SU-DHL-6 (cell line): Measurements from ENCODE around the gene DLEU7.

Source experiments
- H2AFZ ChIP-seq: fragments of 200-600 bp; sonication (generic); 2 replicates; pipeline ENCODE4 v1.6.1; 2014; ENCODE audit warnings: low read depth, mild to moderate bottlenecking, moderate library complexity, mixed read lengths, antibody characterized with exemption, low read length; ENCODE audit not compliant: severe bottlenecking
- H3F3A ChIP-seq: fragments of 200-600 bp; shearing (Covaris generic); 2 replicates; pipeline ENCODE4 v1.6.0; 2016; ENCODE audit warnings: antibody characterized with exemption, mild to moderate bottlenecking; ENCODE audit not compliant: insufficient read depth
- H3K27ac ChIP-seq: fragments of 200-600 bp; sonication (generic); 2 replicates; pipeline ENCODE4 v1.5.1; 2016; ENCODE audit warnings: low read depth, mild to moderate bottlenecking, low read length, moderate library complexity, mixed read lengths
- H3K27me3 ChIP-seq: fragments of 200-600 bp; sonication (generic), shearing (Covaris generic); 2 replicates; pipeline ENCODE4 v1.6.0; 2014; ENCODE audit warnings: mild to moderate bottlenecking, low read length
- H3K36me3 ChIP-seq: fragments of 200-600 bp; sonication (generic); 2 replicates; pipeline ENCODE4 v1.6.1; 2014; ENCODE audit warnings: mild to moderate bottlenecking, low read length, mixed read lengths
- H3K4me2 ChIP-seq: fragments of 300-600, 200-600 bp; shearing (Covaris generic), sonication (generic); 2 replicates; pipeline ENCODE4 v1.6.0; 2014; ENCODE audit warnings: low read length, low read depth, mild to moderate bottlenecking; ENCODE audit not compliant: poor library complexity, severe bottlenecking
- H3K4me3 ChIP-seq: fragments of 200-600 bp; sonication (generic); 2 replicates; pipeline ENCODE4 v1.5.1; 2014; ENCODE audit warnings: antibody characterized with exemption, low read length, mild to moderate bottlenecking, mixed read lengths; ENCODE audit not compliant: insufficient read depth, poor library complexity, severe bottlenecking
- H3K79me2 ChIP-seq: fragments of 200-600 bp; sonication (generic); 2 replicates; pipeline ENCODE4 v1.6.1; 2014; ENCODE audit warnings: mild to moderate bottlenecking, low read length, moderate library complexity; ENCODE audit not compliant: insufficient read depth
- H3K9ac ChIP-seq: fragments of 200-600 bp; sonication (generic); 2 replicates; pipeline ENCODE4 v1.7.0; 2014; ENCODE audit warnings: mild to moderate bottlenecking, low read length
- H3K9me2 ChIP-seq: fragments of 200-600 bp; sonication (generic); replicated peaks from 2 replicates; pipeline ENCODE4 v1.6.1; 2014; ENCODE audit warnings: low read length; ENCODE audit not compliant: insufficient read depth
- H3K9me3 ChIP-seq: fragments of 200-600 bp; sonication (generic); 2 replicates; pipeline ENCODE4 v1.6.1; 2014; ENCODE audit warnings: low read length, mixed read lengths; ENCODE audit not compliant: insufficient read depth
- H4K20me1 ChIP-seq: fragments of 200-600 bp; sonication (generic); 2 replicates; pipeline ENCODE4 v1.6.1; 2014; ENCODE audit warnings: low read depth, mild to moderate bottlenecking, antibody characterized with exemption, low read length, moderate library complexity, mixed read lengths
- EZH2phosphoT487 ChIP-seq: fragments of 200-600 bp; sonication (generic), shearing (Covaris generic); conservative IDR thresholded peaks from 2 replicates; pipeline ENCODE4 v1.6.1; 2018; ENCODE audit warnings: mild to moderate bottlenecking, antibody characterized with exemption, low read length, moderate library complexity, mixed read lengths
- TF ChIP-seq, protein P1 (sequence below): fragments of 200-600 bp; sonication (generic); IDR thresholded peaks from one replicate; pipeline ENCODE4 v1.5.1; 2017; ENCODE audit warnings: antibody characterized with exemption, mild to moderate bottlenecking, low read length, moderate library complexity; ENCODE audit not compliant: insufficient read depth, poor library complexity, severe bottlenecking

The DLEU7 gene

GRCh38 chr13:50801087-50801931 lies 42.2 kb downstream of the DLEU7 start:
- Histone ChIP-seq H3F3A (peaks cover 24% of the 10 kb centered on the region), H3K4me3 (peak overlapping the region; percentile 21), H3K4me2 (peak overlapping the region; percentile 80), H3K27ac (peak overlapping the region; percentile 95), H3K9ac (peak overlapping the region; percentile 46), H3K79me2 (no peaks in the 10 kb centered on the region), H2AFZ (peak overlapping the region; percentile 1), H3K36me3 (peaks cover 7% of the 10 kb centered on the region; the same call in 1 of the 2 replicates), H4K20me1 (no peaks in the 10 kb centered on the region), H3K9me3 (0 out of 2 replicates have a peak, but pooled peaks cover 6% of the 10 kb centered on the region), H3K27me3 (no peaks in the 10 kb centered on the region), H3K9me2 (no peaks in the 10 kb centered on the region)
- no peak for TF ChIP-seq EZH2phosphoT487
- TF ChIP-seq, protein P1, sequence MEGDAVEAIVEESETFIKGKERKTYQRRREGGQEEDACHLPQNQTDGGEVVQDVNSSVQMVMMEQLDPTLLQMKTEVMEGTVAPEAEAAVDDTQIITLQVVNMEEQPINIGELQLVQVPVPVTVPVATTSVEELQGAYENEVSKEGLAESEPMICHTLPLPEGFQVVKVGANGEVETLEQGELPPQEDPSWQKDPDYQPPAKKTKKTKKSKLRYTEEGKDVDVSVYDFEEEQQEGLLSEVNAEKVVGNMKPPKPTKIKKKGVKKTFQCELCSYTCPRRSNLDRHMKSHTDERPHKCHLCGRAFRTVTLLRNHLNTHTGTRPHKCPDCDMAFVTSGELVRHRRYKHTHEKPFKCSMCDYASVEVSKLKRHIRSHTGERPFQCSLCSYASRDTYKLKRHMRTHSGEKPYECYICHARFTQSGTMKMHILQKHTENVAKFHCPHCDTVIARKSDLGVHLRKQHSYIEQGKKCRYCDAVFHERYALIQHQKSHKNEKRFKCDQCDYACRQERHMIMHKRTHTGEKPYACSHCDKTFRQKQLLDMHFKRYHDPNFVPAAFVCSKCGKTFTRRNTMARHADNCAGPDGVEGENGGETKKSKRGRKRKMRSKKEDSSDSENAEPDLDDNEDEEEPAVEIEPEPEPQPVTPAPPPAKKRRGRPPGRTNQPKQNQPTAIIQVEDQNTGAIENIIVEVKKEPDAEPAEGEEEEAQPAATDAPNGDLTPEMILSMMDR, result peak; percentile 48

DNA sequence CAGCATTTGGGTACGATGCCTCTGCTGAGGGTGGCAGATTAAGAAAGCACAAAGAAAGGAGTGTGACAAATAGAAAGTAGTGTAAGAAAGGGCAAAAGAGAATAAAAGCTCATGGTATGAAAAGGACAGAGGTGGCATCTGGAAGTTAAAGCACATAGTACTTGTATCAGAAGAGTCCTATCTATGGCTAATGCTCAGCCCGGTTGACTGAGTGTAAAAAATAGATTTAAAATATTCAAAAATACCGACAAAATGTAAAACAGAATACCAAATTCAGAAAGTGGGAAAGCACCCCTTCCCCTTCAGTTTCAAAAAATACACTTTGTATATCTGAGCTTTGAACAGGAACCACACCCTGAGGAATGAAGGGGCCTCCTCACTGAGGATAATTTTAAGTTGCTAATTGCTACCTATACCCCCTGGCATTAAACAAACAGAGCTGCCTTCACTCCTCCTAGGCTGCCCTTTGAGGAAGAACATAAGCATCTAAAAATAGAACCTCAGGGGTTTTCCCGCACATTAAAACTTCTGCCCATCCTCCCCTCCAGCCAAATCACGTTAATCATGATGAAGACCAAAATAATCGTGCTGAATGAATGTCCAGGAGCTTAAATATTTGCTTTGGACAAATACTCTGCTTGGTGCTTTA lies 43.3 kb downstream of the DLEU7 start:
- peak overlapping the region; percentile 60 for H3K9ac ChIP-seq
- peak overlapping the region; percentile 30 for H2AFZ ChIP-seq
- no peaks in the 10 kb centered on the region for H4K20me1 ChIP-seq
- H3K27ac ChIP-seq, result peak overlapping the region; percentile 95
- no peaks in the 10 kb centered on the region for H3K27me3 ChIP-seq
- no peaks in the 10 kb centered on the region for H3K9me3 ChIP-seq
- peaks cover 4% of the 10 kb centered on the region; the same call in 1 of the 2 replicates for H3K36me3 ChIP-seq
- peak overlapping the region; percentile 23 for H3K4me3 ChIP-seq
- H3K9me2 ChIP-seq, result no peaks in the 10 kb centered on the region
- peak overlapping the region; percentile 80 for H3K4me2 ChIP-seq
- no peak for TF ChIP-seq EZH2phosphoT487
- TF ChIP-seq, protein P1, result no peak
- no peaks in the 10 kb centered on the region for H3K79me2 ChIP-seq
- H3F3A ChIP-seq, result peaks cover 24% of the 10 kb centered on the region

- Histone ChIP-seq H3K79me2 (no peaks in the 10 kb centered on the region), H3K4me3 (peak overlapping the region; percentile 23), H3K27ac (peak overlapping the region; percentile 95), H3F3A (peaks cover 24% of the 10 kb centered on the region), H3K36me3 (no peaks in the 10 kb centered on the region), H3K9ac (peak overlapping the region; percentile 60), H2AFZ (peak overlapping the region; percentile 30), H3K27me3 (no peaks in the 10 kb centered on the region), H3K9me2 (no peaks in the 10 kb centered on the region), H3K9me3 (no peaks in the 10 kb centered on the region), H4K20me1 (no peaks in the 10 kb centered on the region), H3K4me2 (peak overlapping the region; percentile 80)
- TF ChIP-seq EZH2phosphoT487, result no peak
- TF ChIP-seq, protein P1, result no peak
These were observed 44.6 kb downstream of the DLEU7 start for GRCh38 chr13:50798923-50799322.
